HG03575 (cell line): ENCODE measurements around the gene ZDHHC19.

Source experiments
- ATAC-seq: cut with Tn5 transposase; IDR thresholded peaks from one replicate; pipeline ENCODE4 v1.9.1; 2021; ENCODE audit not compliant: unreplicated experiment, insufficient number of reproducible peaks, low FRiP score; ENCODE audit errors: extremely low read depth

The ZDHHC19 gene

DNA sequence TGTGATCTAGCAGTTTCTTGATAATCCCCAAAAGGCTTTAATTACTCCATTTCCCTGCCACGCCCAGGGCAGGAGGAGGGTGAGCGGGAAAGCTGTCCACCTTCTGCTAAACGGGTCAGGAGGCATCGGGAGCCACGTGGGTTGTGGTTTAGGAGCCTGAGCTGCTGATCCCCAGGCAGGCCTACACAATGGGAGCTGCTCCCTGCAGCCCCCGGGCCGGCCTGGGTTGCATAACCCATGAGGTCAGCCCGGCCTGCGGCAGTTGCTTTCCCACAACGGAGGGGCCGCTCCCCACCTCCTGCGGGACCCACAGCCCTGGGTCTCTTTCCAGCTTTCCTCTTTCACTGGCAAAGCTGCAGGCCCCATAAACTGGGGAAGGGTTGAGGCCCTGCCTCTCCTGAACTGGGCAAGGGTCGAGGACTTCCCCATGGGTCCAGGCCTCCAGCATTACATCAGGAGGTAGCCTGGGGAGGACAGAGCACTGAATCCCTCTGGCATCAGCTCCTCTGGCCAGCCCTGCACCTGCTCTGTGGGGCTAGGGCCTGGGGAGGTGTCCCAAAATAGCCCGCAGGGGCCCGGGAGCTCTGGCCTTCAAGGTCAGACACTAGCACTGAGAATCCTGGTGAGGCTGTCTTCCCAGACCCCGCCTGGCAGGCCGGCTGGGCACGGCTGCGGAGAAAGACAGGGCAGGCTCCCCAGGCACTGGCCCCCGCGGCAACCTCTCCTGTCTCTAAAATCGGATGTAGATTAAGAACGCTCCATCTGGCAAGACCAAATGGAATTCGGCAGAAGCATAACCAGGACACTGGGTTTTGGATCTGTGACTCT lies 47.3 kb downstream of the ZDHHC19 start:
- ATAC-seq: no peak

DNA sequence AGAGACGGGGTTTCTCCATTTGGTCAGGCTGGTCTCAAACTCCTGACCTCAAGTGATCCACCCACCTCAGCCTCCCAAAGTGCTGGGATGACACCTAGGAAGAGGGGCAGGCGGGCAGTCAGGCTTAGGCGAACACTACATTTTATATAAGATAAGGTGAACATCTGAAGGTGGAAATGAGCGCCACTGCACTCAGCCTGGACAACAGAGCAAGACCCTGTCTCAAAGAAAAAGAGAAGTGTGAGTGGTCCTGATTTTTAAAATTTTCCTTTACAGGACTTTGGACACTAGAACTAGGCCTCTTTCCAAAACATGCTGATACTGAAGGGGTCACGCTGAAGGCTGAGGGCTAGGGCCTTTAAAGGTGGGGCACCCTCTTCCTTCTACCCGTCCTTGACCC lies 48.0 kb downstream of the ZDHHC19 start:
- ATAC-seq: no peak

DNA sequence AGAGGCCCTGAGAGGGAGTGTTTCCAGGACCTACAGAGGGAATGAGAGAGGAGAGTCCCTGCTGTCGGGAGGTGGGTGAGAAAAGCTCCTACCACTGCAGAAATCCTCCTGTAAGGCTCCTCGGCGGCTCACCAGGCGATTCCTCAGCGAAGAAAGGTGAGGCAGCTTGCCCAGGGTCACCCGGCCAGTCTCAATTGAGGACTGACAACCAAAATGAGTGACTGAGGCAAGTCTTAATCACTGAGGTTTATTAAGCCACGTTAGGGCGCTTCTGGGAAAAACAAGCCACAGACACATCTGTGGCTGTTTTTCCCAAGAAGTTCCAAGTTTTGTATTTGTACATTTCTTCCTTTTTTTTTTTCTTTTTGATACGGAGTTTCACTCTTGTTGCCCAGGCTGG lies 48.5 kb downstream of the ZDHHC19 start:
- ATAC-seq: no peak

DNA sequence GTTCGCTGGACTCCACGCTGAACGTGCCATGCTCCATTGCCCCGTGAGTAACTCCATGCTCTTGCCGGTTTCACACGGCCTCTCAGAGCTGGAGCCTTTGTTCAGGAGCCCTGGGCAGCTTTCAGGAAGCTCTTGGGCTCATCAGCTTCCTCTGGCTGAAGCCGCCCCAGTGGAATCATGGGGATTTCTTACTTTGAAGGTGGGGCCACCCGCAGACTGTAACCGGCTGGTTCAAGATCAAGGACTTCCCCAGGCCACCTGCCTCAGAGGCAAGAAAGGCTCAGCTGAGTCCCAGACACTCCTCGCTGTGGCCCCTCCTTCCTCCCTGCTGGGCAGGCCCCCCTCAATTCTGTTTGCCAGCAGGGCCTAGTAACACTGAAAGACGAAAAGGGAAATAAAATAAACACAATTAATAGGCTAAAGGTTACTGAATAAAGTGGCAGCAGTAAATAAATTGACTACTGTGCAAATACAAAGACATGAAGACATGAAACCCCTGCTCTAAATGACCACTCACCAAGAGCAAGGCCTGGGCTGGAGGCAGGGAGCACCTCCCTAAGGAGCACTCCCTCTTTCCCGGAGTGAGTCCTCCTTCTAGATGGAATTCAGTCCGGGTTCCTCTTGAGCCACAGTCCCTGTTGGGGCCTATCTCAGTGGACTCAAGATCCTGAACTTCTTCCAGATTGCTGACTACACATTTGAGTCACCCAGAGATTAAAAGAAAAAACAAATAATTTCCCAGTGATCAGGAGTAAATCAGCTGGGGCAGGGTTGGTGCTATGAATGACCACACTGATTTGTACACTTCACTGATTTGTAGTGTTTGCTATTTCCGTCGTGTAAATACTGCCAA lies 51.0 kb downstream of the ZDHHC19 start:
- no peak for ATAC-seq

DNA sequence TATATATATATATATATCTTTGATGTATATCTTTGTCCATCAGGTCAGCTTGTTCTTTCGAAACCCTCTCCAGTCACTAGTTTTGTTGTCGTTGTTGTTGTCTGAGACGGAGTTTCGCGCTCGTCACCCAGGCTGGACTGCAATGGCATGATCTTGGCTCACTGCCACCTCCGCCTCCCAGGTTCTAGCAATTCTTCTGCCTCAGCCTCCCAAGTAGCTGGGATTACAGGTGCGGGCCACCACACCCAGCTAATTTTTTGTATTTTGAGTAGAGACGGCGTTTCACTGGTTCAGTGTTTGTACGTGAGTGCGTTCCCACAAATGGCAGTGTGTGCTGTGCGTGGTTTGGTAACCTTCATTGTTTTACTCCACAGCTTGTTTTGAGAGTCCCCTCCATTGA lies 51.7 kb downstream of the ZDHHC19 start:
- ATAC-seq: no peak

DNA sequence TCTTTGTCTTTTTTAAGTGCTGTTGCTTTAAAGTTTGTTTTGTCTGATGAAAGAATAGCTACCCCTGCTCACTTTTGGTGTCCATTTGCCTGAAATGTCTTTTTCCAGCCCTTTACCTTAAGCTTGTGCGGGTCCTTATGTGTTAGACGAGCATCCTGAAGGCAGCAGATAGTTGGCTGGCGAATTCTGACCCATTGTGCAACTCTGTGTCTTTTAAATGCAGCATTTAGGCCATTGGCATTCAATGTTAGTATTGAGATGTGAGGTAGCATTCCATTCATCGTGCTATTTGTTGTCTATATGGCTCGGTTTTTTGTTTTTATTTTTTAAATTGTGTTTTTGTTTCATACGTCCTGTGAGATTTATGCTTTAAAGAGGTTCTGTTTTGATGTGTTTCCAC lies 55.0 kb downstream of the ZDHHC19 start:
- no peak for ATAC-seq

DNA sequence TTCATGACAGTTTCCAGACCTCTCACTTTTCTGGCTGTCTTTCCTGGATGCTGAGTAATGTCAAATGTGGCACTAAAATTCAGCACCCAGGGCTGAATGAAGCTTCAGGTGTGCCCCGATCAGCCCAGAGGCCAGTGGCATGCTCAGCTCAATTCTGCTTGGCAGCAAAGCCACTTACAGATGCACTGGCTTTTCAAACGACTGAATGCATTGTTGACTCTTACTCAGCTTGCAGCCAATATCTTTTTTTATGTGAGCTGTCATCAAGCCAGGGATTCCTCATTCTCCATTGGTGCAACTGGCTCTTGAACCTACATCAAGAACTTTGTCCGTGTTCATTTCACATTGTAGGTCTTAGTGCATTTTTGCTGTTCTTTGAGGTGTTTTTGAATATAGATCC lies 60.7 kb downstream of the ZDHHC19 start:
- no peak for ATAC-seq

DNA sequence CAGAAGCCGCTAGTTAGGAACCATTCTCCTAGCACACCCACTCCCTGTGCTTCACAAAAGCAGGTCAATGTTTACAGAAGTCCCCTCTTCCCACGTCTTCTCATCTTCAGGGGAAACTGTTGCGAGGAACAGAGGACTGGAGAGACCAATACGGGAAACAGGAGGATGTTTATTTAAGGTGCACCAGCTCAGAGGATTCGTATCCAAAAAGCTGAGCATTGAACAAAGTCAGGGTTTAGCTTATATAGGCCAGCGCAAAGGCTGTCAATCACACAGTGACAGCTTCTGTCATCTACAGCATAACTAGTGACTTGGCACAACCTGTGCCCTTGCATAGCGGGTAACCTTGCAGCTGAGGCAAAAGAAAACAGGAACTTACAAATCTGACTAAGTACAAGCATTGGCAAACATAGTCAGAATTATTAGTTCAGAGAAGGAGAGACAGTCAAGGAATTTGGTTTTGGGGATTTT lies 61.3 kb downstream of the ZDHHC19 start:
- ATAC-seq: no peak

DNA sequence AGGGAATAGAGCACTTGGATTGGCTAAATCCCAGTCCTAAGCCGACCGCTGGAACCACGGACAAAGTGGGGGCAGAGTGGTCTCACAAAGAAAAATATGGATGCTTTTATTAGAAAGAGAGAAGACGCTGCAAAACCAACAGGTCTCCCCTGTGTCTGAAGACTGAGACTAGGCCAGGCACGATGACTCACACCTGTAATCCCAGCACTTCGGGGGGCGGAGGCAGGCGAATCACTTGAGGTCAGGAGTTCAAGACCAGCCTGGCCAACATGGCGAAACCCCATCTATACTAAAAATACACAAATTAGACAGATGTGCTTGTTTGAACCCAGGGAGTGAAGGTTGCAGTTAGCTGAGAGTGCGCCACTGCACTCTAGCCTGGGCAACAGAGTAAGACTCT lies 61.8 kb downstream of the ZDHHC19 start:
- no peak for ATAC-seq
